Muscle layer of colon (tissue), 2 donors: ENCODE results near the gene DMKN.

Experiments
- H3K27ac ChIP-seq: one replicate; pipeline ENCODE4 v1.7.0; 2013; ENCODE audit warnings: low read depth, mild to moderate bottlenecking, low read length, moderate library complexity
- H3K27me3 ChIP-seq, 2 donors: one replicate each; pipeline ENCODE4 v1.7.0; 2013; ENCODE audit warnings: low read length in 2 of 2, mild to moderate bottlenecking in 2 of 2; ENCODE audit not compliant: insufficient read depth in 2 of 2, control insufficient read depth in 1 of 2
- H3K36me3 ChIP-seq: one replicate; pipeline ENCODE4 v1.7.0; 2013; ENCODE audit warnings: mild to moderate bottlenecking, low read length; ENCODE audit not compliant: insufficient read depth
- H3K4me1 ChIP-seq: one replicate; pipeline ENCODE4 v1.7.0; 2013; ENCODE audit warnings: mild to moderate bottlenecking, low read length; ENCODE audit not compliant: insufficient read depth
- H3K4me3 ChIP-seq, 2 donors: one replicate each; pipeline ENCODE4 v1.7.0; 2013; ENCODE audit warnings: low read length in 2 of 2, low read depth in 1 of 2, mild to moderate bottlenecking in 1 of 2, moderate library complexity in 1 of 2
- H3K9ac ChIP-seq: one replicate; pipeline ENCODE4 v1.7.0; 2013; ENCODE audit warnings: low read length
- H3K9me3 ChIP-seq: one replicate; pipeline ENCODE4 v1.7.0; 2013; ENCODE audit warnings: mild to moderate bottlenecking, low read length
- donor health status: abdominal sarcoma.
- donor health status: Adenocarcinoma of cecum.

Gene DMKN

GRCh38 chr19:35545855-35546381, 32.5 kb upstream of the DMKN start:
- Histone ChIP-seq H3K4me1 (peaks cover 22% of the 10 kb centered on the region), H3K9ac (peak overlapping the region; percentile 78)

DNA sequence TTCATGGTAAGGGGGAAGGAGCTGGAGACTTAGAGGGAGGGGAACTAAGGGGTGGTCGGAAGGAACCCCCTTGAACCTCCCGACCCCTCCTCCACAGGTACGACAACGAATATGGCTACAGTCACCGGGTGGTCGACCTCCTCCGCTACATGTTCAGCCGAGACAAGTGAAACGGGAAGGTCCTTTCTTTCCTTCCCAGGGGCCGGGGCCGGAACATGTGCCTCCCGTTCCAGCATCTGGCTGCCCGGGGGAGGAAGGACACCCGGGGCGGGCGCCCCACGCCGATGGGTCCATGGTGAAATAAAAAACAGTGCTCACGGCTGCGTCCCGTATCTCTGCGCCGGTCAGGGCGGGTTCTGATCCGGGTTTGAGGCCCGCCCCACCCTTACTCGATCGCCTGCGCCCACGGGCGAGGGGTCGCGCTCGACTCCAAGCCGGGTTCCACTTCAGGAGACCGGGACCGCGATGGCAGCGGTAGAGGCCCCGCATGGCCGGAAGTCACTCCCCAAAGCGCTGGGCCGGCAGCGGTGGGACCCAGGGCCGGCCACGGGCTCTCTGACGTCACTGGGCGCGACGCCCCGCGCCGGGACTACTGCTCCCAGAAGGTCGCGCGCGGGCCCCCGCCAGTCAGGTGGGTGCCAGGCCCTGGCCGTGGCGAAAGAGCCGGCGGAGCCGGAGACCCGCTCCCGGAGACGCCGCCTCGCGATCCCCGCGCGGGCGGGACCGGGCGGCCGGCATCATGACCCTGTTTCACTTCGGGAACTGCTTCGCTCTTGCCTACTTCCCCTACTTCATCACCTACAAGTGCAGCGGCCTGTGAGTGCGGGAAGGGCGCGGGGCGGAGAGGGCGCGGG, 31.8 kb upstream of the DMKN start, which contains the start of gene TMEM147:
TMEM147 (plus strand) TSS at position 626 of the 854 bp plus-strand sequence; CDS start at position 740, 114 bp downstream.
- Histone ChIP-seq H3K36me3 (no peaks in the 10 kb centered on the region), H3K27me3 (no peaks in the 10 kb centered on the region), H3K9me3 (no peaks in the 10 kb centered on the region), H3K4me1 (peaks cover 22% of the 10 kb centered on the region), H3K4me3 (peak within 1 kb of the TSS; percentile 87 to 95), H3K9ac (peak within 1 kb of the TSS; percentile 83), H3K27ac (peak within 1 kb of the TSS; percentile 94)

More at GRCh38 chr19:35545855-35546381, 32.5 kb upstream of the DMKN start:
- Histone ChIP-seq H3K27ac (peak overlapping the region; percentile 94), H3K36me3 (no peaks in the 10 kb centered on the region), H3K9me3 (no peaks in the 10 kb centered on the region), H3K27me3 (no peaks in the 10 kb centered on the region), H3K4me3 (peak overlapping the region; percentile 87 to 95)

- H3K4me3 ChIP-seq: peak overlapping the region; percentile 87 to 95
- no peak overlapping the region for H3K27ac ChIP-seq
- H3K4me1 ChIP-seq: peaks cover 22% of the 10 kb centered on the region
- H3K36me3 ChIP-seq: no peaks in the 10 kb centered on the region
- H3K9me3 ChIP-seq: no peaks in the 10 kb centered on the region
- no peaks in the 10 kb centered on the region for H3K27me3 ChIP-seq
- peak overlapping the region; percentile 83 for H3K9ac ChIP-seq
These were observed 30.8 kb upstream of the DMKN start for GRCh38 chr19:35544110-35544802.

GRCh38 chr19:35543280-35544109, 30.0 kb upstream of the DMKN start:
- peaks cover 22% of the 10 kb centered on the region for H3K4me1 ChIP-seq
- H3K4me3 ChIP-seq: no peak overlapping the region
- H3K9me3 ChIP-seq: no peaks in the 10 kb centered on the region
- no peaks in the 10 kb centered on the region for H3K36me3 ChIP-seq
- H3K27me3 ChIP-seq: no peaks in the 10 kb centered on the region
- no peak overlapping the region for H3K27ac ChIP-seq
- no peak overlapping the region for H3K9ac ChIP-seq

DNA sequence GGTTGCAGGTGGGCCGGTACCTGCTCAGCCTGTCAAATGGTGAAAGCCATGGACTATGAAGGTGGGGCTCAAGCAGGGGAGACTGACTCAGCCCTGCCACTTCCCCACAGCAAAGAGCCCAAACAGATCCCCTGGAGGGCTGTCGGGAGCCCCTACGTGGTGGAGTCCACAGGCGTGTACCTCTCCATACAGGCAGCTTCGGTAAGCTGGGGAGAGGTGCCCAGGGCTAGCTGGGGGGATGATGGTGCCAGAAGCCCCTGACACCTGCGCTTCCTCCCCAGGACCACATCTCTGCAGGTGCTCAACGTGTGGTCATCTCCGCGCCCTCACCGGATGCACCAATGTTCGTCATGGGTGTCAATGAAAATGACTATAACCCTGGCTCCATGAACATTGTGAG, 28.8 kb upstream of the DMKN start:
- Histone ChIP-seq H3K9me3 (no peaks in the 10 kb centered on the region), H3K4me1 (peaks cover 21% of the 10 kb centered on the region), H3K27ac (no peak overlapping the region), H3K9ac (no peak overlapping the region), H3K27me3 (no peaks in the 10 kb centered on the region), H3K4me3 (no peak overlapping the region), H3K36me3 (no peaks in the 10 kb centered on the region)

GRCh38 chr19:35540356-35540927, 27.0 kb upstream of the DMKN start:
- no peak overlapping the region for H3K4me3 ChIP-seq
- H3K9me3 ChIP-seq: no peaks in the 10 kb centered on the region
- no peaks in the 10 kb centered on the region for H3K36me3 ChIP-seq
- H3K27me3 ChIP-seq: no peaks in the 10 kb centered on the region
- H3K27ac ChIP-seq: no peak overlapping the region
- H3K4me1 ChIP-seq: peaks cover 8% of the 10 kb centered on the region
- H3K9ac ChIP-seq: no peak overlapping the region

GRCh38 chr19:35539850-35540249, 26.4 kb upstream of the DMKN start:
- no peak overlapping the region for H3K27ac ChIP-seq
- no peaks in the 10 kb centered on the region for H3K9me3 ChIP-seq
- H3K9ac ChIP-seq: no peak overlapping the region
- peaks cover 8% of the 10 kb centered on the region for H3K4me1 ChIP-seq
- H3K4me3 ChIP-seq: no peak overlapping the region
- H3K36me3 ChIP-seq: no peaks in the 10 kb centered on the region
- H3K27me3 ChIP-seq: peaks cover 0 to under 1% of the 10 kb centered on the region in 2 donors

- Histone ChIP-seq H3K4me3 (no peak overlapping the region), H3K4me1 (peaks cover 4% of the 10 kb centered on the region), H3K27me3 (peaks cover 0 to 6% of the 10 kb centered on the region in 2 donors), H3K27ac (no peak overlapping the region), H3K36me3 (no peaks in the 10 kb centered on the region), H3K9me3 (no peaks in the 10 kb centered on the region), H3K9ac (no peak overlapping the region)
These were observed 25.9 kb upstream of the DMKN start for GRCh38 chr19:35539314-35539713.

DNA sequence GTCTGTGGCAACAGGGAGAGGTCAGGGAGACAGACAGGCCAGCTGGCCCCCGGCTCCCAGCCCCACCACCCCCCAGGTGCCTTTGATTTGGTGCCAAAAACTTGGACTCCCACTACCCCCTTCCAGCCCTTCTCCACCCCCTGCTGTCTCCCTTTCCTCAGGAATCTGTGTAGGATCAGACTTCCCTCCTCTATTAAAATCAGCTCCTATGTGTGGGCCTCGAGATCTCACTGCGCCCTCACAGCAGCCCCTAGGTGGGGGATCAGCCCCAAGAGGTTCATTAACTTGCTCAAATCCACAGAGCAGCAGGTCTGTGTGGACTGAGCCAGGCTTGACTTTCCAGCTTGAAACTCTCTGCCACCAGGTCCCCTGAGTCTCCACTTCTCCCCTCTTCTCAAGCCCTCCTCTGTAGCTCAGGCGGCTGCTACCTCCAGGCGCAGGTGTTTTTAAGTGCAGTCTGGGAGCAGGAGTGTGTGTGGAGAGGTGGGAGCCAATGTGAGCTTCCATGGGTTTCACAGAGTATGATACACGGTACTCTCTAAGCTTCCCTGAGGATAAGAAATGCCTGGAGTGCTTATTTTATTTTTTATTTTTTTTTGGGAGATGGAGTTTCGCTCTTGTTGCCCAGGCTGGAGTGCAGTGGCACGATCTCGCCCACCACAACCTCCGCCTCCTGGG, 21.5 kb upstream of the DMKN start:
- Histone ChIP-seq H3K9ac (no peak overlapping the region), H3K4me3 (no peak overlapping the region), H3K27me3 (peaks cover 22 to 43% of the 10 kb centered on the region in 2 donors)

DNA sequence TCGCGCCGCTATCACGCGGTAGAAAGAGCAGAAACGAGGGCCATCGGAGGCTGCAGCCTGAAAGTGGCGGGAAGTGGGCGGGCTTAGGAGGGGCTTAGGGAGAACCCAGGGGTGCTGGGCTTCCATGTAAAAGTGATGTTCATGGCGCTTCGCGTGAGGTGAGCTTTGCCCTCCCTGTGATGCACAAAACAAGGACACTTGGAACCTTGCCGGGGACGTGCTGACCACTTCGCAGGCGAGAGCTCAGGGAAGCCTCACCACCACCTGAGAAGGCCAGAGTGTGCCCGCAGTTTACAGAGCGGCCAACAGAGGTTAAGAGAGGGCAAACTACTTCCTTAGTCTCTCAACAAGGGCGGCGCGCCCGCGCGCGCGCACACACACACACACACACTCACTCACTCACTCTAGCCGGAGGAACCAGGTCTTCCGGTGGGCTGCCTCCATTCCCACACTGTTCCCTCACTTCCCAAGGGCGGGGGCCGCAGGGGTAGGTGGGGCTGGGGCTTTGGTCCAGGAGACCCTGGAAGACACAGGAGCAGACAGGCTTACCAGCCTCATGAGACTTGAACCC, 20.5 kb upstream of the DMKN start:
- no peaks in the 10 kb centered on the region for H3K4me1 ChIP-seq
- H3K36me3 ChIP-seq: no peaks in the 10 kb centered on the region
- H3K9ac ChIP-seq: no peak overlapping the region
- no peak overlapping the region for H3K27ac ChIP-seq
- H3K4me3 ChIP-seq: no peak overlapping the region
- H3K9me3 ChIP-seq: no peaks in the 10 kb centered on the region
- peaks cover 27 to 54% of the 10 kb centered on the region in 2 donors for H3K27me3 ChIP-seq

More for the DNA sequence above, 21.5 kb upstream of the DMKN start:
- no peaks in the 10 kb centered on the region for H3K4me1 ChIP-seq
- no peaks in the 10 kb centered on the region for H3K9me3 ChIP-seq
- H3K36me3 ChIP-seq: no peaks in the 10 kb centered on the region
- H3K27ac ChIP-seq: no peak overlapping the region
